Colonic mucosa (tissue), 4 donors: ENCODE results near the gene ACTR1A. TPM values are rescaled to one million over a fixed set of nuclear protein-coding genes. Genes with fewer than 3 reads are reported as not detected.

ENCODE experiments used
- DNase-seq: peaks from one replicate; pipeline ENCODE4 v3.0.0-alpha.2; 2020
- H3K27ac ChIP-seq: fragments of 200-600 bp; one replicate; pipeline ENCODE4 v1.8.0; 2021
- H3K27me3 ChIP-seq: fragments of 200-600 bp; one replicate; pipeline ENCODE4 v1.8.0; 2021
- H3K36me3 ChIP-seq: fragments of 200-600 bp; one replicate; pipeline ENCODE4 v1.8.0; 2021
- H3K4me1 ChIP-seq: fragments of 200-600 bp; one replicate; pipeline ENCODE4 v1.8.0; 2021; ENCODE audit warnings: mild to moderate bottlenecking
- H3K4me3 ChIP-seq: fragments of 200-600 bp; one replicate; pipeline ENCODE4 v1.8.0; 2021
- H3K9ac ChIP-seq, 2 donors: one replicate each; pipeline ENCODE4 v1.7.0; 2013; ENCODE audit warnings: control low read depth in 2 of 2, low read depth in 2 of 2, low read length in 2 of 2
- H3K9me3 ChIP-seq: fragments of 200-600 bp; one replicate; pipeline ENCODE4 v1.8.0; 2021
- intact Hi-C: fragments of 100-400 bp; cut with DNase I; formaldehyde crosslinking; loops from one replicate; pipeline ENCODE4 v1.14.1; 2022
- total RNA-seq, 2 donors: library from RNA; stranded (reverse); fragmentation: NEBNext Ultra II Directional in 1 of 2; extraction: Animal tissue kit (Norgen Biotek cat#: 25700) in 1 of 2; gene quantifications; one replicate each; pipeline ENCODE4 v1.2.1, GENCODE V29; 2021
- TF ChIP-seq, protein P1 (sequence below): fragments of 200-600 bp; IDR thresholded peaks from one replicate; pipeline ENCODE4 v1.8.0; 2022; ENCODE audit warnings: antibody characterized with exemption, mild to moderate bottlenecking
- donor health status: healthy.
- donor health status: DM: no; HTN: no; CAD: no.
- donor health status: DM: no; HTN: no; CAD: no.

Gene ACTR1A
- total RNA-seq, 2 donors from 2014 or later, result 76.4 to 88.8 TPM

DNA sequence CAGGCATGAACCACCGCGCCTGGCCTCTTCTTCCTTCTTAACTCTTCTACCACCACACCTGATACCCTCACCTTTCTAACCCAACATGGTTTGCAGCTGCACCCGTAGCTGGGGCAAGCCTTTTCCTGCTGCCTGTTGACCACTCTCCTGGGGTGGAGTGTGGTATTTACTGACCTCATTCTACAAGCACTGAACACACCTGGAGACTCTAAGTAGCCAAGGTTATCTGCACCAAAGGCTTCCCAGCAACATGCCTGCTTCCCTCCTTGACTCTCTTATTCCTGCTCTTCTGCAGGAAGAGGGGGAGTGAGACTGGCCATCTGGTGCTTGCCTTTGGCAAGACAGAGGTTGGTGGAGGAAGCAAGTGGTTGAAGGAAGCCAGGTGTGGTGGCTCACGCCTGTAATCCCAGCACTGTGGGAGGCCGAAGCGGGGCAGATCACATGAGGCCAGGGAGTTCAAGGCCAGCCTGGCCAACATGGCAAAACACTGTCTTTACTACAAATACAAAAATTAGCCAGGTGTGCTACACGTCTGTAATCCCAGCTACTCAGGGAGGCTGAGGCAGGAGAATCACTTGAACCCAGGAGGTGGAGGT, 10.1 kb downstream of the ACTR1A start:
- TF ChIP-seq, protein P1, sequence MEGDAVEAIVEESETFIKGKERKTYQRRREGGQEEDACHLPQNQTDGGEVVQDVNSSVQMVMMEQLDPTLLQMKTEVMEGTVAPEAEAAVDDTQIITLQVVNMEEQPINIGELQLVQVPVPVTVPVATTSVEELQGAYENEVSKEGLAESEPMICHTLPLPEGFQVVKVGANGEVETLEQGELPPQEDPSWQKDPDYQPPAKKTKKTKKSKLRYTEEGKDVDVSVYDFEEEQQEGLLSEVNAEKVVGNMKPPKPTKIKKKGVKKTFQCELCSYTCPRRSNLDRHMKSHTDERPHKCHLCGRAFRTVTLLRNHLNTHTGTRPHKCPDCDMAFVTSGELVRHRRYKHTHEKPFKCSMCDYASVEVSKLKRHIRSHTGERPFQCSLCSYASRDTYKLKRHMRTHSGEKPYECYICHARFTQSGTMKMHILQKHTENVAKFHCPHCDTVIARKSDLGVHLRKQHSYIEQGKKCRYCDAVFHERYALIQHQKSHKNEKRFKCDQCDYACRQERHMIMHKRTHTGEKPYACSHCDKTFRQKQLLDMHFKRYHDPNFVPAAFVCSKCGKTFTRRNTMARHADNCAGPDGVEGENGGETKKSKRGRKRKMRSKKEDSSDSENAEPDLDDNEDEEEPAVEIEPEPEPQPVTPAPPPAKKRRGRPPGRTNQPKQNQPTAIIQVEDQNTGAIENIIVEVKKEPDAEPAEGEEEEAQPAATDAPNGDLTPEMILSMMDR, result no peak
- H3K4me3 ChIP-seq, result no peak overlapping the region
- peaks cover 13% of the 10 kb centered on the region for H3K36me3 ChIP-seq
- no peak overlapping the region for H3K27ac ChIP-seq
- H3K9ac ChIP-seq, result no peak overlapping the region
- no peak for DNase-seq
- no peaks in the 10 kb centered on the region for H3K27me3 ChIP-seq
- no peaks in the 10 kb centered on the region for H3K9me3 ChIP-seq
- H3K4me1 ChIP-seq, result no peaks in the 10 kb centered on the region
- intact Hi-C loops, result no loop called here

DNA sequence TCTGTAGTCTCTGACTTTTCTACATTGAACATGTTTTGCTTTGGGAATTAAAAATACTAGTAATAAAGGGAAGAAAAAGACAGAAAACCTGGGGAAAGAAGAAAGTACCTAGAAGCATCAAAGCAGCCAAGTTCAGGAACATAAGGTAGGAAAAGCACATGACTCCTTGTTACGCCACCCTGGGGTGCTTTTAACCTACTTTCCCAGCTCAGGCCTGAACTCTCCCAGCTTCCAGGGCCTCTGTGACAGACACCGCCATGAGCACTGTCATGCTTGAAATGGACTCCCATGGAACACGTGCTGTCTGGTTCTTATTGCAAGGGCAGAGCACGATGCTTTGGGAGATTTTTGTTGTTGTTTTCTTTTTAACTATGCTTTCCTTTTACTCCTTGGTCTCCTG, 11.4 kb downstream of the ACTR1A start:
- Histone ChIP-seq H3K9me3 (no peaks in the 10 kb centered on the region), H3K27me3 (no peaks in the 10 kb centered on the region), H3K4me3 (no peak overlapping the region), H3K9ac (no peak overlapping the region), H3K36me3 (peaks cover 23% of the 10 kb centered on the region), H3K4me1 (no peaks in the 10 kb centered on the region), H3K27ac (no peak overlapping the region)
- DNase-seq, result no peak
- TF ChIP-seq, protein P1, result no peak
- intact Hi-C loops, result no loop called here

DNA sequence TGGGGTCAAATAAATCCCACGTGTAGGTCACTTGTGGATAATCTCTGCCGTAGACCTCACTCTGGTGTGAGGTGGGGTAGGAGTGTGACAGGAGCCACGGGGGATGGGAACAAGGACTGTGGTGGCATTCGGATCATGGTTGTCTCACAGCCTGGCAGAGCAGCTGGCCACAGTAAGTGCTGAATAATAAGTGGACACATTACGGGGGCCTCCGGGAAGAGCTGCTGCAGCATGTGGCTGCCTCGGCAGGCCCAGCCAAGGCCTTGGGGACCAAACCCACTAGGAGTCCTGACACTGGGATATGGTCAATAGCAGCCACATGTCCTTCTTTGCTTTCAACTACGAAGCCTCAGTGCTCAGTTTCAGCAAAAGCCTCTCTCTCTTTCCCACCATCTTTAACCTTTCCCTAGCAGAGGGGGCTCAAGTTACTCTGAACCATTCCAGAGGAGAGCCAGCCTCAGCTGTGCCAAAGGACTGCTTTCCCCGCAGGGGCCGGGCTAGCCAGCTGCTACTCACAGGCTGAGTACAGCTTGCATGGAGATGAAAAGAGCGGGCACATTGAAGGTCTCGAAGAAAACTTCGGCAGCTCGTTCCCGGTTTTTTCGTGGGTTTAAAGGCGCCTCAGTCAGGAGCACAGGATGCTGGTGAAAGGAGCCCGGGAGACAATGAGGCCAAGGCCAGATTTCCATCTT, 17.3 kb downstream of the ACTR1A start:
- Histone ChIP-seq H3K9me3 (no peaks in the 10 kb centered on the region), H3K4me1 (no peaks in the 10 kb centered on the region), H3K4me3 (no peak overlapping the region), H3K36me3 (peaks cover 42% of the 10 kb centered on the region), H3K27ac (no peak overlapping the region), H3K9ac (no peak overlapping the region), H3K27me3 (no peaks in the 10 kb centered on the region)
- TF ChIP-seq, protein P1, result no peak
- intact Hi-C loops, result no loop called here
- no peak for DNase-seq

- TF ChIP-seq, protein P1, result no peak
- peaks cover 42% of the 10 kb centered on the region for H3K36me3 ChIP-seq
- H3K4me3 ChIP-seq, result no peak overlapping the region
- H3K9ac ChIP-seq, result no peak overlapping the region
- H3K9me3 ChIP-seq, result no peaks in the 10 kb centered on the region
- no peaks in the 10 kb centered on the region for H3K27me3 ChIP-seq
- no peak for DNase-seq
- H3K27ac ChIP-seq, result no peak overlapping the region
- intact Hi-C loops, result loop anchor here (5.0 kb wide), 2 partner anchors 62 to 92 kb away; partner anchors contain the start of gene FBXL15
- no peaks in the 10 kb centered on the region for H3K4me1 ChIP-seq
Measured at GRCh38 chr10:102484021-102484420, 18.5 kb downstream of the ACTR1A start.

DNA sequence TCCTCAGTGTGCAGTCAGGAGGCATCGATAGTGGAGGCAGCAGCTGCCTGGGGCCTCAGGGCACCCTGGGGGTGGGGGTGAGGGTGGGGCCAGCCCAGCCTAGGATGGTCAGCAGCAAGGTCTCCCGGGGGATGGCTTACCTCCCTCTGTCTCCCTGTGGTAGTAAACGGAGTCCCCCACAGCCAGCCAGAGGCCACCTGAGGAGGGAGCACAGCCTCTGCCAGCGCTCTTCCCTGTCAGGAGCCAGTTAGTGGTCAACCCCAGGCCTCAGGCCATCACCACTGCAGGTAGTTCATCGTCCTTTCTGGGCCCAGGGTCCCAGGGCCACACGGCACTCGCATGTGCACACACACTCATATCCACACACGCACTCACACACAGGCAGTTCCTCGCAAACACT, 22.1 kb downstream of the ACTR1A start:
- H3K9ac ChIP-seq, result no peak overlapping the region
- TF ChIP-seq, protein P1, result no peak
- H3K36me3 ChIP-seq, result peaks cover 15% of the 10 kb centered on the region
- H3K4me1 ChIP-seq, result no peaks in the 10 kb centered on the region
- no peak for DNase-seq
- no peak overlapping the region for H3K4me3 ChIP-seq
- H3K9me3 ChIP-seq, result no peaks in the 10 kb centered on the region
- H3K27me3 ChIP-seq, result no peaks in the 10 kb centered on the region
- H3K27ac ChIP-seq, result no peak overlapping the region
- intact Hi-C loops, result loop anchor here (5.0 kb wide), 2 partner anchors 58 to 88 kb away; partner anchors contain the start of gene FBXL15
